Fibroblast of pulmonary artery (primary cell): ENCODE data around the gene MAP2K6.
A peak's percentile ranks its signal among the peaks of the same experiment; 100 is the strongest.

ENCODE experiments used
- DNase-seq: peaks from one replicate; pipeline ENCODE4 v3.0.0-alpha.2; 2010; ENCODE audit warnings: low read depth
- H3K4me3 ChIP-seq: replicated peaks from 2 replicates; pipeline ENCODE4 v1.5.1; 2011; ENCODE audit warnings: low read depth, mild to moderate bottlenecking, control low read depth, low read length, moderate library complexity
- TF ChIP-seq, protein P1 (sequence below): IDR thresholded peaks from 2 replicates; pipeline ENCODE4 v1.5.1; 2011; ENCODE audit warnings: mild to moderate bottlenecking, control low read depth, low read length, inconsistent platforms; ENCODE audit errors: missing control alignments

The MAP2K6 gene

DNA sequence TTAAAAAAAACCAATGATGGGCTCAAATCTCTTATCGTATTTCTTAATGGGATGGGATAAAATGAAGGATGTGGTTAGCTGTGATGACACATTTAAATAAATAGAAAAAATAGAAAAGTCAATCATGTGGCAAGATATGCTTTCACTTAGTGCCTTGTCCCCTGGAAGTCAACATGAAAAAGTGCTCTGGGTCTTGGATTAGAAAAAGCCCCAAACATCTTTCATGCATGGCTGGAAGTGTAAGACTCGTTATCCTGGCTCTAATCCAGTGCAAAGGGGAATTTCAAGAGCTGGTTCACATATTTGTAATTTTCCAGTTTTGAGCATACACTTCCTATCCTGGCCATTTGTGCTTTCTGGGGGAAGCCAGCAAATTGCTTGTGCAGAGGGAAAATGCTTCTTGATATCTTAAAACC, 160.9 kb downstream of the MAP2K6 start:
- TF ChIP-seq, protein P1, sequence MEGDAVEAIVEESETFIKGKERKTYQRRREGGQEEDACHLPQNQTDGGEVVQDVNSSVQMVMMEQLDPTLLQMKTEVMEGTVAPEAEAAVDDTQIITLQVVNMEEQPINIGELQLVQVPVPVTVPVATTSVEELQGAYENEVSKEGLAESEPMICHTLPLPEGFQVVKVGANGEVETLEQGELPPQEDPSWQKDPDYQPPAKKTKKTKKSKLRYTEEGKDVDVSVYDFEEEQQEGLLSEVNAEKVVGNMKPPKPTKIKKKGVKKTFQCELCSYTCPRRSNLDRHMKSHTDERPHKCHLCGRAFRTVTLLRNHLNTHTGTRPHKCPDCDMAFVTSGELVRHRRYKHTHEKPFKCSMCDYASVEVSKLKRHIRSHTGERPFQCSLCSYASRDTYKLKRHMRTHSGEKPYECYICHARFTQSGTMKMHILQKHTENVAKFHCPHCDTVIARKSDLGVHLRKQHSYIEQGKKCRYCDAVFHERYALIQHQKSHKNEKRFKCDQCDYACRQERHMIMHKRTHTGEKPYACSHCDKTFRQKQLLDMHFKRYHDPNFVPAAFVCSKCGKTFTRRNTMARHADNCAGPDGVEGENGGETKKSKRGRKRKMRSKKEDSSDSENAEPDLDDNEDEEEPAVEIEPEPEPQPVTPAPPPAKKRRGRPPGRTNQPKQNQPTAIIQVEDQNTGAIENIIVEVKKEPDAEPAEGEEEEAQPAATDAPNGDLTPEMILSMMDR: no peak
- no peak overlapping the region for H3K4me3 ChIP-seq
- peak; percentile 78 for DNase-seq

DNA sequence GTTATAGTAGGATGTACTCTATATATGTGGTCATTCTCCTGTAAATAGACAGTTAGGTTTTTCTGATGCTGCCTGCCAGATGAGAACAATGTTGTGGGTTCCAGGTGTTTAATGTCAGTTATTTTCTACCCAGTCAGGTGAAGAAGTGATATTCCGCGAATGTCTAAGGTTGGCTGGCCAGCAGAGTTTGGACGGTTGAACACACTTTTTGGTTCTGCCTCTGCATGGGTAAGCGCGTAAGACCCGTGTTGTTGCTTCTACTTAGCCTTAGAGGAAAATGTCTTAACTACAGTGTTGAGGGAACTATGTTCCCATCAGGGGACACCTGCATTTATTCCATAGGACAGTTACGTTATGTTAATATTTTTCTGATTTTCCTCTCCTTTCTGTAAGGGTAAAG, 162.6 kb downstream of the MAP2K6 start:
- DNase-seq: no peak
- H3K4me3 ChIP-seq: no peak overlapping the region
- TF ChIP-seq, protein P1: no peak

DNA sequence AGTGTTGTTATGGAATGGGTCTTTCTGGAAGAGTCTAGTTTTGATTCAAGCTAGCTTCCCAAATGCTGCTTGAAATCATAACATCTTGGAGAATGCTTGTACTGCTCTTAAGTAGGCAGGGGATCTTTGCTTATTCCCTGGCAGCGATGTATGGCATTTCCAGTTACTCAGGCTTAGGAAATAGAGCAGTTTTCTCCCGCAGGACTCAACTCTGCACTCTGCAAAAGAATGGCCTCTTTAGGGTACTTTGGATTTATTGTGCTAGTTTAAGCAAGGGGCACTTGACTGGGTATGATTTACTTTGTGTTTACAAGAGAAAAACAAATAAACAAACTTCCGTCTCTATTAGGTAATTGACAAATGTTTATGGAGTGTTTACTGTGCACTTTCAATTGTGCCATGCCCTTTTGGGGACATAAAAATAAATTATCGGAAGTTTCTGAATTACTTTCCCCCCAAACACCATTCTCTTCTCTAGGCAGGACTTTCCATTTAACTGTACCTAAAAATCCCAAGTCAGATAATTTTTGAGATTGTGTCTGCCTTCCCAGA, 164.0 kb downstream of the MAP2K6 start:
- H3K4me3 ChIP-seq: no peak overlapping the region
- no peak for DNase-seq
- TF ChIP-seq, protein P1: no peak

DNA sequence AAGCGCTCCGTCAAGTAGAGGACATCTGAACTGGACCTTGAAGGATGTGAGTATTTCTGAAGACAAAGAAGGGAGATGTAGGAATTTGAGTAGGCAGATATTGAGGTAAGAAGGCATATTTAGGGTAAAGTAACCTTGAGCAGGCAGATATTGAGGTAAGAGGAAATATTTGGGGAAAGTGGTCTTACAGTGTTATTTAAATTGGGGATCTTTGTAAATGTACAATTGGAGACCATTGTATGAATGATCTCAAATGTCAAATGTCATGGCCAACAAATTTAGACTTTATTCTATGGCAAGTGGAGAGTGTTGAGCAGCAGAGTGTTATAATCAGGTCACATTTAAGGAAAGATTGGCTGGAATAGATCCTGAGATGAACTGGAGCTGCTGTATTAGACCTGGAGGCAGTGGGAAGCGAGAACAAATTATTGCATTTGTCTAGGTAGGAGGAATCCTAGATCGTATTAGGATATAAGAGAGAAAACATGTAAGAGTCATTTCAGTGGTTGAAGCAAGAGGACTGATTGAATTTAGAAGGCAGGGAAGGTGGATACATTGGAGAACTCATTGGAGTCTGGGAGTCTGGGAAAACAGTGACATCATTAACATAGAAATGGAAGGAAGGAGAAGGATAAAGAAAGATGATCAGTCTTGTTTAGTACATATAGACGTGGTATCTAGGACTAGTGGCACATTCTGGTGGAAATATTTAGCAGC, 165.6 kb downstream of the MAP2K6 start:
- DNase-seq: no peak
- H3K4me3 ChIP-seq: no peak overlapping the region
- TF ChIP-seq, protein P1: no peak

DNA sequence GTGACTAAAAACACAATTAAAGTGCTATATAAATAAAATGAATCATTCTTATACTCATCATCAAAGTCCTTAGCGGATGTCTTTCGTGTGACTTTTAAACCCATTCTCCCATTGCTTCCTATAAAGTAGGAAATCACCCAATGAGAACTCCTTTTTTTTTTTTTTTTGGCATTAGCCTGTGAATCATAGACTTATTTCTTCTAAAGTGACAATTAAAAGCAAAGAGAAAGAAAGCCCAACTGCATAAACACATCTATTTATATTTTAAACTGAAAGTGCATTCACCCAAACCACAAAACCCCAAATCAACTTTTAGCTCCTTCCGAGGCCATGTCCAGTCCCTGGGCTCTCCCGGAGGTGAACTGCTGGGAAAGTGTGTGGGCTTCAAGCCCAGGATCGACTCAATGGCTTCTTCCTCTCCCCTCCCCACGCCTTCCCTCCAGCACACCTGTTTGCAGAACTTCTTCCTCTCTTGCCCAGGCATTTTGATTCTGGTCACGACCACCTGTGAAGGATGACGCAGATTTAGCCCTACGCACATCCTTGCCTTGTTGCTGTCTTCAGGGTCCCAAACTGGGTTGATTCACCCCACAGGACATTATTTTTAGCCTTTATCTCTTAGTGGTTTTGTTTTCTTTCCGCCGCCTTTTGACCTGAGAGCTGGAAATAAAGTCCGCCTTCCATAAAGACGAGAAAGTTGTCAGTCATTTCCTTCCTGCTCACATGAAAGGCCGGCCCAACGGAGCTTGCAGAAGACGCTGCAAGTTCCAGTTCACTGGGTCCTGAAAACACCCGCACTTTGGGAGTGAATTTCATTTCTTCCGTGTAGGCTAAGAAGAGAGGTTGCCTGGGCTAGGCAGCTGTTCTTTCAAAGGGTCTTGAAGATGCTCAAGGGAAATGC, 166.8 kb downstream of the MAP2K6 start:
- H3K4me3 ChIP-seq: no peak overlapping the region
- TF ChIP-seq, protein P1: no peak
- DNase-seq: no peak

DNA sequence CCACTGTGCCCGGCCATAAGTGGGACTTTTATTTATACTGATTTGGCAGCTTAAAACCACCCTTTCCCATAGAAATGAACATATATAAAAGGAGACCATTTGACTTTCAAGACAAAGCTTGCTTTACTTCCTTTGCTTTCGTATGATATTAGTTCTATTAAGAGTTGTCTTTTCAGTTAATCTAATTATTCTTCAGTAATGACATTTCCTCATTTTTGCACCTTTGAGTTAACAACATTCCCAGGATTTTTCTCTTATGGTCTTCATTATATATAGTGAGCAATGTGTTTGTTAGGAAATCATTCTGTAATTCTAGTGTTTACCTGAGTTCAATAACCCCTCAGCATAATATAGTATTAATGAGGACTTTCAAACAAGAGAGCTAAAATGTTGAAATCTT, 173.8 kb downstream of the MAP2K6 start:
- no peak for DNase-seq
- TF ChIP-seq, protein P1: no peak
- H3K4me3 ChIP-seq: no peak overlapping the region
